ENCODE measurements around the gene ATAD1.
"Not testable (repeated sequence)": the region's sequence is repeated elsewhere in the genome, so short reads cannot be mapped to it uniquely, and the experiment has no call there.

DNA sequence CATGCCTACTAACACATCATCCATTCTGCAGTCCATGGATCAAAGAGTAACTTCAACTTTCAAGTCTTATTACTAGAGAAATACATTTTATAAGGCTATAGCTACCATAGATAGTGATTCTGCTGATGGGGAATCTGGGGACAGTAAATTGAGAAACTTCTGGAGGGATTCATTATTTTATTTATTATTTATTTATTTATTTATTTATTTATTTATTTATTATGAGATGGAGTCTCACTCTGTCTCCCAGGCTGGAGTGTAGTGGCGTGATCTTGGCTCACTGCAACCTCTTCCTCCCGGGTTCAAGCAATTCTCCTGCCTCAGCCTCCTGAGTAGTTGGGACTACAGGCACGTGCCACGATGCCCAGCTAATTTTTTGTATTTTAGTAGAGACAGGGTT lies 11.0 kb upstream of the ATAD1 start:
- TF ChIP-seq, protein P1, sequence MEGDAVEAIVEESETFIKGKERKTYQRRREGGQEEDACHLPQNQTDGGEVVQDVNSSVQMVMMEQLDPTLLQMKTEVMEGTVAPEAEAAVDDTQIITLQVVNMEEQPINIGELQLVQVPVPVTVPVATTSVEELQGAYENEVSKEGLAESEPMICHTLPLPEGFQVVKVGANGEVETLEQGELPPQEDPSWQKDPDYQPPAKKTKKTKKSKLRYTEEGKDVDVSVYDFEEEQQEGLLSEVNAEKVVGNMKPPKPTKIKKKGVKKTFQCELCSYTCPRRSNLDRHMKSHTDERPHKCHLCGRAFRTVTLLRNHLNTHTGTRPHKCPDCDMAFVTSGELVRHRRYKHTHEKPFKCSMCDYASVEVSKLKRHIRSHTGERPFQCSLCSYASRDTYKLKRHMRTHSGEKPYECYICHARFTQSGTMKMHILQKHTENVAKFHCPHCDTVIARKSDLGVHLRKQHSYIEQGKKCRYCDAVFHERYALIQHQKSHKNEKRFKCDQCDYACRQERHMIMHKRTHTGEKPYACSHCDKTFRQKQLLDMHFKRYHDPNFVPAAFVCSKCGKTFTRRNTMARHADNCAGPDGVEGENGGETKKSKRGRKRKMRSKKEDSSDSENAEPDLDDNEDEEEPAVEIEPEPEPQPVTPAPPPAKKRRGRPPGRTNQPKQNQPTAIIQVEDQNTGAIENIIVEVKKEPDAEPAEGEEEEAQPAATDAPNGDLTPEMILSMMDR (IDR thresholded peaks at IDR 0.05) = not testable (repeated sequence)
- not testable (repeated sequence) for TF ChIP-seq POLR2A (IDR thresholded peaks at IDR 0.05)
